NCI-H82 treated with DMSO at 0.1 percent for 48 hours (cell line): ENCODE results near the gene STARD9.
"Not testable (repeated sequence)": the region's sequence is repeated elsewhere in the genome, so short reads cannot be mapped to it uniquely, and the experiment has no call there.

Experiments
- DNase-seq: peaks from one replicate; lab custom pipeline; 2025; ENCODE audit not compliant: unreplicated experiment; lab: John Stamatoyannopoulos, UW

The STARD9 gene

DNA sequence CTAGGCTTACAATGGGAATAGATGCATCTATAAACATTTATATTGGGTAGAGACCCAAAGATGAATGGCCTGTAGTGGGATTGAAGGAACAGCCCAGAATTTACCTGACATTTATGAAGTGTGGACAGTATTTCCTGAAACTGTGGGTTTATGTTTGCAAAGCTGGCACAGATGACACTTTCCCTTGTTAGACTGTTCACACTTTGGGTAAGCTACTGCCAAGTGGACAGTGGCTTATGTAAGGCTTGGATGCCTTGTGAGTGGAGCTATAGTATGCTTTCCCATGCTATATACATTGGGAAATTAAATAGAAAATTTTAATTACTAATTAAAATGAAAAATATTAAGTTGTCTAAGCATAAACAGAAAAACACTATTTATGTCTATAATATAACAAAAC, 48.5 kb downstream of the STARD9 start:
- no peak for DNase-seq

DNA sequence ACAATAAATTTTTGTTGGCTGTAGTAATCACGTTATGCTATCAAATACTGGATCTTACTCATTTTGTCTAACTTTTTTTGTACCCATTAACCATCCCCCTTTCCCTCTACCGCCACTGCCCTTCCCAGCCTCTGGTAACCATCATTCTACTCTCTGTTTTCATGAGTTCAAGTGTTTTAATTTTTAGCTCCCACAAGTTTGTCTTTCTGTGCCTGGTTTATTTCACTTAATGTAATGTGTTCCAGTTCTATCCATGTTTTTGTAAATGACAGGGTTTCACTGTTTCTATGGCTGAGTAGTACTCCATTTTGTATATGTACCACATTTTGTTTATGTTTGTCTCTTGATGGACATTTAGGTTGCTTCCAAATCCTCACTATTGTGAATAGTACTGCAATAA, 52.1 kb downstream of the STARD9 start:
- no peak for DNase-seq

DNA sequence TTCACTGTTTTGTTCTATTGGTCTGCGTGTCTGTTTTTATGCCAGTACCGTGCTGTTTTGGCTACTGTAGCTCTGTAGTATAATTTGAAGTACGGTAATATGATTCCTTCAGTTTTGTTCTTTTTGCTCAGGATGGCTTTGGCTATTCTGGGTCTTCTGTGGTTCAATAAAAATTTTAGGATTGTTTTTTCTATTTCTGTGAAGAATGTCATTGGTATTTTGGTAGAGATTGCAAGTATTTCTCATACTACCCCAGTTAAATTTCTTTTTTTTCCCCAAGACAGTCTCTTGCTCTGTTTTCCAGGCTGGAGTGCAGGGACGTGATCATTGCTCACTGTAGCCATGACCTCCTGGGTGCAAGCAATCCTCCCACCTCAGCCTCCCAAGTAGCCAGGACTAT, 53.4 kb downstream of the STARD9 start:
- DNase-seq: no peak

DNA sequence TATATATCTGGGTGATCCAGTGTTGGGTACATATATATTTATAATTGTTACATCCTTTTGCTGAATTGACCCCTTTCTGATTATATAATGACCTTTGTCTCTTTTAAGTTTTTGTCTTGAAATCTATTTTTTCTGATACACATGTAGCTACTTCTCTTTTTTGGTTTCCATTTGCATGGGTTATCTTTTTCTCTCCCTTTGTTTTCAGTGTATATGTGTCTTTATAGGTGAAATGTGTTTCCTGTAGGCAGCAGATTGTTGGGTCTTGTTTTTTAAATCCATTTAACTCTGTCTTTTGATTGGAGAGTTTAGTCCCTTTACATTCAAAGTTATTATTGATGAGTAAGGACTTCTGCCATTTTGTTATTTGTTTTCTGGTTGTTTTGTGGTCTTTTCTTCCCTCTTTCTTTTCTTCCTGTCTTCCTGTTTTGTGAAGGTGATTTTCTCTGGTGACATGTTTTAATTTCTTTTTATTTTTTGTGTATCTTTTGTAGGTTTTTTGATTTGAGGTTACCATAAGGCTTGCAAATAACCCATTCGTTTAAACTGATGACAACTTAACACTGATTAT, 56.8 kb downstream of the STARD9 start:
- no peak for DNase-seq

- no peak for DNase-seq
These were observed 64.7 kb downstream of the STARD9 start for GRCh38 chr15:42640109-42640508.

- DNase-seq: peak; percentile 48
These were observed 75.0 kb downstream of the STARD9 start for GRCh38 chr15:42650208-42651066.

- no peak for DNase-seq
These were observed 90.4 kb downstream of the STARD9 start for GRCh38 chr15:42665827-42666226.

GRCh38 chr15:42667855-42668254, 92.4 kb downstream of the STARD9 start:
- no peak for DNase-seq

GRCh38 chr15:42670451-42670850, 95.0 kb downstream of the STARD9 start:
- DNase-seq: no peak

DNA sequence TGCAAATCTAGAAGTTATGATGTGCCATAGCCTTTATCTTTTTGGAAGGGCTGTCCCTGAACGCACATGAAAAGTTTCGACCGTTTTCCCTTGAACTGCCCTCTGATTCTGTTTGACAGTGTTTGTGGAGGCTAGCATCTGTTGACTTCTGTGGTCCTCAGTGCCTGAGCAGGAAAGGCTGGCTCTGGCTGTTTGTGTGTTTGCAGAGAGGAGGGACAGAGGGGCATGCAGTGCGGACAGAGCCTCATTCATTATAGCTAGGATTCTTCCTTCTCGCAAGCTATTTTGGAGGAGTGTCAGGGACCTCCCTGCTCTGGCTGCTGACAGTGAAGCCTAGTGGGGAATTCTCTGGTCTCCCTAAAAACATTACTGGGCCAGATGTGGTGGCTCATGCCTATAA, 97.0 kb downstream of the STARD9 start:
- DNase-seq: no peak

DNA sequence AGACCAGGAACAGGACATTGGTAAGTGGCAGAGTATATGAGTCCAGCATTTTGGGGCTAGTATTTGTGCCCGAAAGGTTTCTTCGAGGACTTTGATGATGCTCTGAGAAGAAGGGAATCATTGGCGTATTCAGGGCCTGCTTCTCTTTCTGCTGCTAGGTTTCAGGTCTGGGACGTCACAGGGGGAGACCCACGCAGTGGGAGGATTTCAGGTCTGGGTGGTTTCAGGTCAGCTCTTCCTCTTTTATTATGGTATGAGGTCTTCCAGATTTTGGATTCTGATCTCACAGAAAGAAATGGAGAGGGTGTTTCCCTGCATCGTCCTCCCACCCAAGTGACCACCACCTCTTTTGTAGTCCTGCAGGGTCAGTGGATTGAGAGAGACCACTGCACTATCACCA, 99.1 kb downstream of the STARD9 start:
- no peak for DNase-seq

DNA sequence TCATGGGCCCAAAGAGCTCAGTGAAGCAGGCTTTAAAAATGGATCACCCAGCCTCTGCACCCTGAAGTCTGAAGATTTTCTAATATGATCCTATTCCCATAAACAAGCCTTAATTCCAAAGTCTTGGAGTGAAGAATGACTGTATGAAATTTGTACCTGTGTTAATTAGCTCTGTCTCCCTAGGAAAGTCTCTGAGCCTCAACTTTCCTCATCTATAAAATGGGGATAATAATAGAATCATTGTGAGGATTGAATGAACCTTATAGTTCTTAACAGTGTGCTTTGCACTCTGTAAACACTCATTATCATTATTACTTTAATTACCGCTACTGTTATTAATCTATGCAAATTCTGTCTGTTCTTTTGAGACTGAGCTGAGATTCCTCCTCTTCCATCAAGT, 99.6 kb downstream of the STARD9 start:
- no peak for DNase-seq

GRCh38 chr15:42679285-42680141, 104.1 kb downstream of the STARD9 start:
- no peak for DNase-seq

DNA sequence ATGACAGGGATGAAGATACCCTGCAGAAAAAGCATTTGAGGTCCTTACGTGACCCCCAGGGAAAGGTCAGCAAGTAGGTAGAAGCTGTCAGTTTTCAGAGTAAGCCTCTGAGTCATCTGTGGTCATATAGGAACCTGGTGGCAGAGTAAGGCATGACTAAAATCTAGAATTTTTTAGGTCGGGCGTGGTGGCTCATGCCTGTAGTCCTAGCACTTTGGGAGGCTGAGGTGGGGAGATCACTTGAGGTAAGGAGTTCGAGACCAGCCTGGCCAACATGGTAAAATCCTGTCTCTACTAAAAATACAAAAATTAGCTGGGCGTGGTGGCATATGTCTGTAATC, 104.7 kb downstream of the STARD9 start:
- DNase-seq: not testable (repeated sequence)

- DNase-seq: no peak
These were observed 105.7 kb downstream of the STARD9 start for GRCh38 chr15:42681119-42681518.

GRCh38 chr15:42686281-42686680, 110.9 kb downstream of the STARD9 start:
- no peak for DNase-seq

- DNase-seq: no peak
These were observed 112.3 kb downstream of the STARD9 start for GRCh38 chr15:42687740-42688139.

GRCh38 chr15:42688301-42688700, 112.9 kb downstream of the STARD9 start:
- no peak for DNase-seq

DNA sequence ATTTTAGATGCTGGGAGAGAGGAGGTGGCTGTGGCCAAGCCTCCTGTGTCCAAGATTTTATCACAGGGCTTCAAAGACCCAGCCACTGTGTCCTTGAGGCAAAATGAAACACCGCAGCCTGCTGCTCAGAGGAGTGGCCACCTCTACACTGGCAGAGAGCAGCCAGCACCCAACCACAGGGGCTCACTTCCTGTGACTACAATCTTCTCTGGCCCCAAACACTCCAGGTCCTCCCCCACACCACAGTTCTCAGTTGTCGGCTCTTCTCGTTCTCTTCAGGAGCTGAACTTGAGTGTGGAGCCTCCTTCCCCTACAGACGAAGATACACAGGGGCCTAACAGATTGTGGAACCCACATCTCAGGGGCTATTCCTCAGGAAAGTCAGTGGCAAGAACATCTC, 115.9 kb downstream of the STARD9 start:
- no peak for DNase-seq

DNA sequence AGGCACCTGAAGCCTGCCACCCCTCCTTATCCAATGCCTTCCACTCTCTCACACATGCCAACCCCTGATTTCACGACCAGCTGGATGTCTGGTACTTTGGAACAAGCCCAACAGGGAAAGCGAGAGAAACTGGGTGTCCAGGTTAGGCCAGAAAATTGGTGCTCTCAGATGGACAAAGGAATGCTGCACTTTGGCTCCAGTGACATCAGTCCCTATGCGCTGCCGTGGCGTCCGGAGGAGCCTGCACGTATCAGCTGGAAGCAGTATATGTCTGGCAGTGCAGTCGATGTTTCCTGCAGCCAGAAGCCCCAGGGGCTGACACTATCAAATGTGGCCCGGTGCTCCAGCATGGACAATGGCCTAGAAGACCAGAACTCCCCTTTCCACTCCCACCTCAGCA, 116.4 kb downstream of the STARD9 start:
- DNase-seq: no peak

- DNase-seq: no peak
These were observed 117.1 kb downstream of the STARD9 start for GRCh38 chr15:42692536-42692935.

GRCh38 chr15:42692997-42693396, 117.6 kb downstream of the STARD9 start:
- no peak for DNase-seq
